ENCODE data around the gene GALNT18. TPM values are rescaled to one million over a fixed set of nuclear protein-coding genes. Genes with fewer than 3 reads are reported as not detected.

Gene GALNT18
- total and polyA plus RNA-seq, 2 donors, result 21.6 to 33.2 TPM

GRCh38 chr11:11558826-11559225 lies 63.0 kb downstream of the GALNT18 start:
- no peak overlapping the region for H3K27ac ChIP-seq (ENCODE audit: low read depth)
- H3K4me3 ChIP-seq (ENCODE audit: low read depth, low read length), result no peak overlapping the region
- 70% methylated on average over 2 of the region's 2 CpGs for WGBS
- H3K4me1 ChIP-seq (ENCODE audit: insufficient read depth), result no peaks in the 10 kb centered on the region
- no peaks in the 10 kb centered on the region for H3K36me3 ChIP-seq (ENCODE audit: insufficient read depth)
- no peak for DNase-seq (ENCODE audit: extremely low spot score)

GRCh38 chr11:11558396-11558795 lies 63.4 kb downstream of the GALNT18 start:
- DNase-seq (ENCODE audit: extremely low spot score), result no peak
- 61% methylated on average over 3 of the region's 3 CpGs for WGBS
- Histone ChIP-seq H3K4me3 (ENCODE audit: low read depth, low read length) (no peak overlapping the region), H3K27ac (ENCODE audit: low read depth) (no peak overlapping the region), H3K36me3 (ENCODE audit: insufficient read depth) (no peaks in the 10 kb centered on the region), H3K4me1 (ENCODE audit: insufficient read depth) (no peaks in the 10 kb centered on the region)

GRCh38 chr11:11555208-11555607 lies 66.6 kb downstream of the GALNT18 start:
- 22% methylated on average over 6 of the region's 6 CpGs for WGBS
- no peak for DNase-seq (ENCODE audit: extremely low spot score)
- H3K27ac ChIP-seq (ENCODE audit: low read depth), result no peak overlapping the region
- no peak overlapping the region for H3K4me3 ChIP-seq (ENCODE audit: low read depth, low read length)
- H3K36me3 ChIP-seq (ENCODE audit: insufficient read depth), result no peaks in the 10 kb centered on the region
- no peaks in the 10 kb centered on the region for H3K4me1 ChIP-seq (ENCODE audit: insufficient read depth)

- H3K4me1 ChIP-seq (ENCODE audit: insufficient read depth), result no peaks in the 10 kb centered on the region
- no peaks in the 10 kb centered on the region for H3K36me3 ChIP-seq (ENCODE audit: insufficient read depth)
- no peak for DNase-seq (ENCODE audit: extremely low spot score)
- 80% methylated on average over 10 of the region's 10 CpGs for WGBS
- no peak overlapping the region for H3K27ac ChIP-seq (ENCODE audit: low read depth)
- H3K4me3 ChIP-seq (ENCODE audit: low read depth, low read length), result no peak overlapping the region
Measured at GRCh38 chr11:11553573-11553972, 68.2 kb downstream of the GALNT18 start.

GRCh38 chr11:11552529-11553087 lies 69.2 kb downstream of the GALNT18 start:
- no peak for DNase-seq (ENCODE audit: extremely low spot score)

GRCh38 chr11:11550534-11550933 lies 71.3 kb downstream of the GALNT18 start:
- H3K4me1 ChIP-seq (ENCODE audit: insufficient read depth), result no peaks in the 10 kb centered on the region
- WGBS, result 95% methylated on average over 6 of the region's 6 CpGs
- H3K27ac ChIP-seq (ENCODE audit: low read depth), result no peak overlapping the region
- no peak overlapping the region for H3K4me3 ChIP-seq (ENCODE audit: low read depth, low read length)
- no peak for DNase-seq (ENCODE audit: extremely low spot score)
- no peaks in the 10 kb centered on the region for H3K36me3 ChIP-seq (ENCODE audit: insufficient read depth)

More at GRCh38 chr11:11552529-11553087, 69.2 kb downstream of the GALNT18 start:
- no peaks in the 10 kb centered on the region for H3K4me1 ChIP-seq (ENCODE audit: insufficient read depth)
- no peak overlapping the region for H3K4me3 ChIP-seq (ENCODE audit: low read depth, low read length)
- H3K36me3 ChIP-seq (ENCODE audit: insufficient read depth), result no peaks in the 10 kb centered on the region
- H3K27ac ChIP-seq (ENCODE audit: low read depth), result no peak overlapping the region

GRCh38 chr11:11545285-11546275 lies 76.2 kb downstream of the GALNT18 start:
- no peak for DNase-seq (ENCODE audit: extremely low spot score)
- no peaks in the 10 kb centered on the region for H3K4me1 ChIP-seq (ENCODE audit: insufficient read depth)
- WGBS, result 88% methylated on average over 5 of the region's 5 CpGs

GRCh38 chr11:11543656-11544055 lies 78.1 kb downstream of the GALNT18 start:
- 86% methylated on average over 7 of the region's 7 CpGs for WGBS
- H3K36me3 ChIP-seq (ENCODE audit: insufficient read depth), result no peaks in the 10 kb centered on the region
- H3K4me1 ChIP-seq (ENCODE audit: insufficient read depth), result no peaks in the 10 kb centered on the region
- H3K27ac ChIP-seq (ENCODE audit: low read depth), result no peak overlapping the region
- DNase-seq (ENCODE audit: extremely low spot score), result no peak
- no peak overlapping the region for H3K4me3 ChIP-seq (ENCODE audit: low read depth, low read length)

More at GRCh38 chr11:11545285-11546275, 76.2 kb downstream of the GALNT18 start:
- H3K36me3 ChIP-seq (ENCODE audit: insufficient read depth), result no peaks in the 10 kb centered on the region
- H3K4me3 ChIP-seq (ENCODE audit: low read depth, low read length), result no peak overlapping the region
- no peak overlapping the region for H3K27ac ChIP-seq (ENCODE audit: low read depth)

GRCh38 chr11:11540157-11540556 lies 81.6 kb downstream of the GALNT18 start:
- 88% methylated on average over 6 of the region's 6 CpGs for WGBS
- no peaks in the 10 kb centered on the region for H3K4me1 ChIP-seq (ENCODE audit: insufficient read depth)

GRCh38 chr11:11538277-11538960 lies 83.4 kb downstream of the GALNT18 start:
- H3K4me3 ChIP-seq (ENCODE audit: low read depth, low read length), result no peak overlapping the region
- H3K4me1 ChIP-seq (ENCODE audit: insufficient read depth), result no peaks in the 10 kb centered on the region
- no peaks in the 10 kb centered on the region for H3K36me3 ChIP-seq (ENCODE audit: insufficient read depth)
- 42% methylated on average over 12 of the region's 12 CpGs for WGBS
- no peak for DNase-seq (ENCODE audit: extremely low spot score)
- H3K27ac ChIP-seq (ENCODE audit: low read depth), result no peak overlapping the region

More at GRCh38 chr11:11540157-11540556, 81.6 kb downstream of the GALNT18 start:
- Histone ChIP-seq H3K4me3 (ENCODE audit: low read depth, low read length) (no peak overlapping the region), H3K27ac (ENCODE audit: low read depth) (no peak overlapping the region), H3K36me3 (ENCODE audit: insufficient read depth) (no peaks in the 10 kb centered on the region)
- DNase-seq (ENCODE audit: extremely low spot score), result no peak

- WGBS, result 42% methylated on average over 5 of the region's 5 CpGs
- H3K4me3 ChIP-seq (ENCODE audit: low read depth, low read length), result no peak overlapping the region
- no peaks in the 10 kb centered on the region for H3K4me1 ChIP-seq (ENCODE audit: insufficient read depth)
- DNase-seq (ENCODE audit: extremely low spot score), result no peak
- H3K36me3 ChIP-seq (ENCODE audit: insufficient read depth), result no peaks in the 10 kb centered on the region
- no peak overlapping the region for H3K27ac ChIP-seq (ENCODE audit: low read depth)
Measured at GRCh38 chr11:11537871-11538270, 83.9 kb downstream of the GALNT18 start.

- Histone ChIP-seq H3K4me1 (ENCODE audit: insufficient read depth) (no peaks in the 10 kb centered on the region), H3K4me3 (ENCODE audit: low read depth, low read length) (no peak overlapping the region), H3K27ac (ENCODE audit: low read depth) (no peak overlapping the region), H3K36me3 (ENCODE audit: insufficient read depth) (no peaks in the 10 kb centered on the region)
- WGBS, result 14% methylated on average over 2 of the region's 2 CpGs
- DNase-seq (ENCODE audit: extremely low spot score), result no peak
Measured at GRCh38 chr11:11537372-11537771, 84.4 kb downstream of the GALNT18 start.

- H3K4me1 ChIP-seq (ENCODE audit: insufficient read depth), result no peaks in the 10 kb centered on the region
- 85% methylated on average over 3 of the region's 3 CpGs for WGBS
- no peaks in the 10 kb centered on the region for H3K36me3 ChIP-seq (ENCODE audit: insufficient read depth)
- H3K4me3 ChIP-seq (ENCODE audit: low read depth, low read length), result no peak overlapping the region
- DNase-seq (ENCODE audit: extremely low spot score), result no peak
- H3K27ac ChIP-seq (ENCODE audit: low read depth), result no peak overlapping the region
Measured at GRCh38 chr11:11536650-11537049, 85.2 kb downstream of the GALNT18 start.

Data from urinary bladder (tissue), 4 donors.